Activated T-cell treated with anti-CD3 and anti-CD28 coated beads, Interleukin-2, amount 50 U/mL, for 4 hours (primary cell): Measurements from ENCODE around the gene TARS1. TPM values are rescaled to one million over a fixed set of nuclear protein-coding genes. Genes with fewer than 3 reads are reported as not detected.

Experiments
- ATAC-seq, 2 donors: fragments of 200-7000 bp; cut with Tn5 transposase; one replicate each; pipeline ENCODE4 v1.10.0; 2021
- DNase-seq: peaks from one replicate; pipeline ENCODE4 v3.0.0-alpha.2; 2020
- H3K27me3 Mint-ChIP-seq: one replicate; pipeline ENCODE4 v1.8.0; 2021; ENCODE audit warnings: low read depth, mixed read lengths
- H3K36me3 Mint-ChIP-seq: one replicate; pipeline ENCODE4 v1.8.0; 2022; ENCODE audit warnings: mixed read lengths; ENCODE audit not compliant: insufficient read depth
- H3K4me1 Mint-ChIP-seq: one replicate; pipeline ENCODE4 v1.8.0; 2021; ENCODE audit warnings: low read depth, mixed read lengths
- H3K4me3 Mint-ChIP-seq: one replicate; pipeline ENCODE4 v1.8.0; 2021; ENCODE audit warnings: mild to moderate bottlenecking, moderate library complexity, mixed read lengths
- H3K9me3 Mint-ChIP-seq: one replicate; pipeline ENCODE4 v1.8.0; 2021; ENCODE audit warnings: mixed read lengths
- total RNA-seq, 3 donors: library from RNA; stranded (reverse); gene quantifications; one replicate each; pipeline ENCODE4 v1.2.1, GENCODE V29; 2021

Gene TARS1
- total RNA-seq, 3 donors from 2014 or later, result 229 to 275 (median 259) TPM

DNA sequence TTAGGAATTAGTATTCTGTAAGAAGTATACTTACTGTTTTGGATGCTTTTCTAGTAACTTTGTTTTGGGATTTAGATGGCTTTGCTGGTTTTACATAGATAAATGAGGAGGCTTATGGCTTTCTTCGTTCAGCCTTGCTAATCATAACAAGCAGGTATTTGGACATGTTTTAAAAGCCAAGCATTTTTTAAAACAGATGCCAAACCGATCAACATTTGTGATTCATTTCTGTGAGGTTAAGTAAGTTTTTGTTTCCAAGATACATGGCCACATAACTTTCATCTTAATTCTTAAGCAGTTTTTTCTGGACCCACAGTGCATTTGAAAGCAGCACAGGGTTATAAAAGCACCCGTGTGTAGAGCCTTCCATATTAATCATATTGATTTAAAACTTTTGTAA lies 21.7 kb downstream of the TARS1 start:
- H3K4me3 Mint-ChIP-seq, result no peak overlapping the region
- no peak for DNase-seq
- H3K36me3 Mint-ChIP-seq, result peaks cover 43% of the 10 kb centered on the region
- H3K27me3 Mint-ChIP-seq, result no peaks in the 10 kb centered on the region
- ATAC-seq, result no peak
- no peaks in the 10 kb centered on the region for H3K4me1 Mint-ChIP-seq
- no peaks in the 10 kb centered on the region for H3K9me3 Mint-ChIP-seq

GRCh38 chr5:33465120-33465519 lies 24.4 kb downstream of the TARS1 start:
- Mint-ChIP-seq H3K4me3 (no peak overlapping the region), H3K27me3 (no peaks in the 10 kb centered on the region), H3K9me3 (no peaks in the 10 kb centered on the region), H3K4me1 (no peaks in the 10 kb centered on the region), H3K36me3 (peaks cover 44% of the 10 kb centered on the region)
- ATAC-seq, result no peak
- DNase-seq, result no peak

DNA sequence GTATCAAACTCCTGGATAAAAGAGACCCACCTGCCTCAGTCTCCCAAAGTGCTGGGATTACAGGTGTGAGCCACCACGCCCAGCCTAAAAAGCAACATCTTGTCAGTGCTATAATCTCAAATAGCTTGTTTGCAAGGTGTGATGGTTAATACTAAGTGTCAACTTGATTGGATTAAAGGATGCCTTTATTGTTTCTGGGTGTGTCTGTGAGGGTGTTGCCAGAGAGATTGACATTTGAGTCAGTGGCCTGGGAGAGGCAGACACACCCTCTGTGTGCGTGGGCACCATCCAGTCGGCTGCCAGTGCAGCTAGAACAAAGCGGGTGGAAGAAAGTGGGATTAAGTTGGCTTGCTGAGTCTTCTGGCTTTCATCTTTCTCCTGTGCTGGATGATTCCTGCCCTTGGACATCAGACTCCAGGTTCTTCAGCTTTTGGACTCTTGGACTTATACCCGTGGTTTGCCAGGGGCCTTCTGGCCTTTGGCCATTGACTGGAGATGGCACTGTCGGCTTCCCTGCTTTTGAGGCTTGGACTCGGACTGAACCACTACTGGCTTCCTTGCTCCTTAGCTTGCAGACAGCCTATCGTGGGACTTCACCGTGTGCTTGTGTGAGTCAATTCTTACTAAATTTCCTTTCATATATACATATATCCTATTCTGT lies 28.1 kb downstream of the TARS1 start:
- no peak for DNase-seq
- ATAC-seq, result no peak
- Mint-ChIP-seq H3K9me3 (no peaks in the 10 kb centered on the region), H3K36me3 (peaks cover 49% of the 10 kb centered on the region), H3K4me3 (no peak overlapping the region), H3K4me1 (no peaks in the 10 kb centered on the region), H3K27me3 (no peaks in the 10 kb centered on the region)

GRCh38 chr5:33470544-33470943 lies 29.8 kb downstream of the TARS1 start:
- Mint-ChIP-seq H3K36me3 (peaks cover 61% of the 10 kb centered on the region), H3K9me3 (no peaks in the 10 kb centered on the region), H3K4me1 (no peaks in the 10 kb centered on the region), H3K4me3 (no peak overlapping the region), H3K27me3 (no peaks in the 10 kb centered on the region)
- no peak for DNase-seq
- no peak for ATAC-seq

GRCh38 chr5:33472805-33473409 lies 32.1 kb downstream of the TARS1 start:
- peaks cover 66% of the 10 kb centered on the region for H3K36me3 Mint-ChIP-seq
- H3K4me3 Mint-ChIP-seq, result no peak overlapping the region
- ATAC-seq (no peak), DNase-seq (no peak)
- no peaks in the 10 kb centered on the region for H3K9me3 Mint-ChIP-seq
- no peaks in the 10 kb centered on the region for H3K27me3 Mint-ChIP-seq
- no peaks in the 10 kb centered on the region for H3K4me1 Mint-ChIP-seq

- Mint-ChIP-seq H3K27me3 (no peaks in the 10 kb centered on the region), H3K9me3 (no peaks in the 10 kb centered on the region), H3K36me3 (peaks cover 59% of the 10 kb centered on the region), H3K4me3 (no peak overlapping the region), H3K4me1 (no peaks in the 10 kb centered on the region)
- ATAC-seq (no peak), DNase-seq (no peak)
Observed at GRCh38 chr5:33474004-33474403, 33.2 kb downstream of the TARS1 start.

DNA sequence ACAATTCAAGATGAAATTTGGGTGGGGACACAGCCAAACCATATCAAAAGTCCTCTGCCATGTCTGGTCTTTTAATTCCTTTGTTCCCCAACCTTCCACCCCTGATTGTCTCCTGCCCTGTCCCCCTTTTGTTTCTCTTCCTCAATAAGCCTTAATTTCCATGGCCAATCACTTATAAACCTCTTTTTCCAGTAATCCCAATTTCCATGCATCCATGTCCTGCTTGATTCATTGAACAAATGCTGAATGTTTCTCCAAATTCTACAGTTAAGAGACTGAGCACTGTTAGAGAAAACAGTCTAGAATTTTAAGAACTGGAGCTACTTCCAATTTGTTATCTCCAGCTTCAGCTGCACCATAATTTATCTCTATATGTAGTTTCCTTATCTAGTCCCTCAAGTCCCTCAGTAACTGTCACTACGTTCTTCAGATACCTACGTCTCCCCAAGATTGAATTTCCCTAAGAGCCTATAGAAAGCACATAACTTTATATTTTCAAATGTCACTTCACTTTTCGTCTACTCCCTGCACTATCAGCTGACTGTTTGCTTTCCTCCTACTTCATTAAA lies 34.2 kb downstream of the TARS1 start:
- no peaks in the 10 kb centered on the region for H3K9me3 Mint-ChIP-seq
- H3K4me3 Mint-ChIP-seq, result no peak overlapping the region
- DNase-seq (no peak), ATAC-seq (no peak)
- H3K36me3 Mint-ChIP-seq, result peaks cover 62% of the 10 kb centered on the region
- no peaks in the 10 kb centered on the region for H3K27me3 Mint-ChIP-seq
- no peaks in the 10 kb centered on the region for H3K4me1 Mint-ChIP-seq

GRCh38 chr5:33475706-33476105 lies 34.9 kb downstream of the TARS1 start:
- Mint-ChIP-seq H3K27me3 (no peaks in the 10 kb centered on the region), H3K4me3 (no peak overlapping the region), H3K9me3 (no peaks in the 10 kb centered on the region), H3K4me1 (no peaks in the 10 kb centered on the region), H3K36me3 (peaks cover 61% of the 10 kb centered on the region)
- ATAC-seq (no peak), DNase-seq (no peak)

DNA sequence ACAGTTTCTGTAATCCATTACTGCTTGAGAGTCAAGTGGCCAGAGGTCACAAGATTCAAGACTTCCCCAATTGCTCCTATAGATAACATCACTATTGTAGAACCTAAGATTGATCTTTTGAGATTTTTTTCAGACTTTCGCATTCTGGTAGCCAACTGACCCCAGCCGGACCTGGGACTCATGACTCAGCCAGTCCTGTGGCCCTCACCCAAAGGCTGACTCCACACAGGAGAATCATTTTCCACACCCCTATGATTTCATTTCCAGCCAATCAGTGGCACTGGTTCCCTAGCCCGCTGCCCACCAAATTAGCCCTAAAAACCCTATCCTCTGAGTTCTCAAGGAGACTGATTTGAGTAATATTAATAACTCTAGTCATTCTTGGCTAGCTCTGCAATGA lies 36.2 kb downstream of the TARS1 start:
- Mint-ChIP-seq H3K27me3 (no peaks in the 10 kb centered on the region), H3K4me3 (no peak overlapping the region), H3K9me3 (no peaks in the 10 kb centered on the region), H3K36me3 (peaks cover 56% of the 10 kb centered on the region), H3K4me1 (no peaks in the 10 kb centered on the region)
- no peak for ATAC-seq
- no peak for DNase-seq

DNA sequence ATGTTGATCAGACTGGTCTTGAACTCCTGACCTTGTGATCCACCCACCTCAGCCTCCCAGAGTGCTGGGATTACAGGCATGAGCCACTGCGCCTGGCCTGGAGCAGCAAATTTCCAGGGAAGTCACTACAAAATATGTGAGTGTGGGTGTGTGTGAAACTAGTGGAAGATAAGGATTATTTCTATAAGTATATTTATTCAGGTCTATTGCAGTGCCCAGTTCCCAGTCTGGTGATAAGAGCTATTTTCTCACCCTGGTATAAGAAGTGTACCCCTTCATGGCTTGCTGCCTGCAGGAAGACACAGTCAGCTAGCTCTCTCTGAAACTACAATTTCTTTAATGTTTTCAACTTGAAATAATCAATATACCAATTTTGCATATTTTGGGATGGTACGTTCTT lies 37.1 kb downstream of the TARS1 start:
- DNase-seq (no peak), ATAC-seq (no peak)
- H3K4me3 Mint-ChIP-seq, result no peak overlapping the region
- H3K4me1 Mint-ChIP-seq, result no peaks in the 10 kb centered on the region
- H3K27me3 Mint-ChIP-seq, result no peaks in the 10 kb centered on the region
- peaks cover 52% of the 10 kb centered on the region for H3K36me3 Mint-ChIP-seq
- no peaks in the 10 kb centered on the region for H3K9me3 Mint-ChIP-seq

DNA sequence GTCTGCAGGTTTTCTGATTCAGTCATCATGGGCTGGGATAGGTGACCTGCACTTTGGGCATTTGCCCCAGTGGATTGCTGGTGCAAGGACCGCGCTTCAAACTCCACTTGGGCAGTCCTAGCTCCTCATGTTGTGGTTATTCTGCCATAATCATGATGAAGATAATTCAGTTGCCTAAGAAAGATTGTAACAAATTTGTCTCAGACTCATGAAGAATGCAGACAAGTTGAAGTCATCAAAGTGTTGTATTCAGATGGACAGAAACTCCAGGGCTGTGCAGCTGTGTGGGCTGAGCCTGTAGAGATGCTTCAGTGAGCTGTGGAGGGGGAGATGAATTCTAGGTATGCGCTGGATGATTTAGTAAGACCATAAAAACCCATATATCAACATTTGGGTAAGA lies 38.5 kb downstream of the TARS1 start:
- Mint-ChIP-seq H3K27me3 (no peaks in the 10 kb centered on the region), H3K4me3 (no peak overlapping the region), H3K9me3 (no peaks in the 10 kb centered on the region), H3K36me3 (peaks cover 43% of the 10 kb centered on the region), H3K4me1 (no peaks in the 10 kb centered on the region)
- ATAC-seq (no peak), DNase-seq (no peak)

- no peaks in the 10 kb centered on the region for H3K9me3 Mint-ChIP-seq
- H3K4me1 Mint-ChIP-seq, result no peaks in the 10 kb centered on the region
- DNase-seq (no peak), ATAC-seq (no peak)
- no peaks in the 10 kb centered on the region for H3K27me3 Mint-ChIP-seq
- H3K4me3 Mint-ChIP-seq, result no peak overlapping the region
- H3K36me3 Mint-ChIP-seq, result peaks cover 28% of the 10 kb centered on the region
Observed at GRCh38 chr5:33480876-33481275, 40.1 kb downstream of the TARS1 start.

GRCh38 chr5:33482335-33482734 lies 41.6 kb downstream of the TARS1 start:
- no peaks in the 10 kb centered on the region for H3K9me3 Mint-ChIP-seq
- no peak for ATAC-seq
- no peak for DNase-seq
- H3K4me3 Mint-ChIP-seq, result no peak overlapping the region
- peaks cover 17% of the 10 kb centered on the region for H3K36me3 Mint-ChIP-seq
- no peaks in the 10 kb centered on the region for H3K27me3 Mint-ChIP-seq
- no peaks in the 10 kb centered on the region for H3K4me1 Mint-ChIP-seq

DNA sequence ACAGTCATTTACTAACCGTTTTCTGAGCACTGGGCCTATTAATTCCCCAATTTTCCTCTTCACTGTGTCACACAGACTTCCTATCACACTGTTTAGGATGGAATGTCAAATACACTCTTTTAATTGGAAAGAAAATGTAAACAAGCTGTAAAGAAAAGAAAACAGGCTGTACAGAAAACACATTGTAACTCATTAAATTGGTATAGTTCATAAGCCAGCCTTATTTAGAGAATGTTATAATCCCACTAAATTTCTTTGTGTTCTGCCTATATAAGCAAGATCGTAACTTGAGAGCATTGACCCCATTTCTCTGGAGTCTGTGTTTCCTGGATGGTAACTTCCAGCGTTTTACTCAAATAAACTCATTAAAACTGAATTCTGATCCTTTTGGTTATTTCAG lies 46.5 kb downstream of the TARS1 start:
- ATAC-seq (no peak), DNase-seq (no peak)
- H3K4me3 Mint-ChIP-seq, result no peak overlapping the region
- peaks cover 6% of the 10 kb centered on the region for H3K36me3 Mint-ChIP-seq
- H3K4me1 Mint-ChIP-seq, result no peaks in the 10 kb centered on the region
- H3K27me3 Mint-ChIP-seq, result no peaks in the 10 kb centered on the region
- H3K9me3 Mint-ChIP-seq, result no peaks in the 10 kb centered on the region
